Stimulated activated CD8-positive, alpha-beta memory T cell treated with anti-CD3 and anti-CD28 coated beads, Interleukin-15, amount 100 ng/mL, for 4 hours (primary cell): ENCODE results near the gene TMEM213.

Source experiments
- DNase-seq, 2 donors: peaks; one replicate each; pipeline ENCODE4 v3.0.0-alpha.2; 2020; ENCODE audit warnings: low read depth in 2 of 2

Gene TMEM213

DNA sequence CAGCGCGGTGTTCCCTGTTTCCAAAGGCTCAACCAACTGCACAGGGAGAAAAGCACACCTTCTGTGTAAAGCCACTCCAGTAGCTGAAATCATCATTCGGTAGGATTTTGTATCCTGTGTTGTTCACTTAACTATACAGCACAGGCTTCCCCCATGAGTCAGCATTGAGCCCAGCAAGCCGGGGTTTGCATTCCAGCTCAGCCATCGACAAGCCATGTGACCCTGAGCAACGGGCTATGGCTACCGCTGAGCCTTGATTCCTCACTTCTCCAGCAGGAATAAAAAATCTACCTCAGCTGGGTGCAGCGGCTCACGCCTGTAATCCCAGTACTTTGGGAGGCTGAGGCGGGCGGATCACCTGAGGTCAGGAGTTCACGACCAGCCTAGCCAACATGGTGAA lies 44.3 kb downstream of the TMEM213 start:
- DNase-seq, result no peak

DNA sequence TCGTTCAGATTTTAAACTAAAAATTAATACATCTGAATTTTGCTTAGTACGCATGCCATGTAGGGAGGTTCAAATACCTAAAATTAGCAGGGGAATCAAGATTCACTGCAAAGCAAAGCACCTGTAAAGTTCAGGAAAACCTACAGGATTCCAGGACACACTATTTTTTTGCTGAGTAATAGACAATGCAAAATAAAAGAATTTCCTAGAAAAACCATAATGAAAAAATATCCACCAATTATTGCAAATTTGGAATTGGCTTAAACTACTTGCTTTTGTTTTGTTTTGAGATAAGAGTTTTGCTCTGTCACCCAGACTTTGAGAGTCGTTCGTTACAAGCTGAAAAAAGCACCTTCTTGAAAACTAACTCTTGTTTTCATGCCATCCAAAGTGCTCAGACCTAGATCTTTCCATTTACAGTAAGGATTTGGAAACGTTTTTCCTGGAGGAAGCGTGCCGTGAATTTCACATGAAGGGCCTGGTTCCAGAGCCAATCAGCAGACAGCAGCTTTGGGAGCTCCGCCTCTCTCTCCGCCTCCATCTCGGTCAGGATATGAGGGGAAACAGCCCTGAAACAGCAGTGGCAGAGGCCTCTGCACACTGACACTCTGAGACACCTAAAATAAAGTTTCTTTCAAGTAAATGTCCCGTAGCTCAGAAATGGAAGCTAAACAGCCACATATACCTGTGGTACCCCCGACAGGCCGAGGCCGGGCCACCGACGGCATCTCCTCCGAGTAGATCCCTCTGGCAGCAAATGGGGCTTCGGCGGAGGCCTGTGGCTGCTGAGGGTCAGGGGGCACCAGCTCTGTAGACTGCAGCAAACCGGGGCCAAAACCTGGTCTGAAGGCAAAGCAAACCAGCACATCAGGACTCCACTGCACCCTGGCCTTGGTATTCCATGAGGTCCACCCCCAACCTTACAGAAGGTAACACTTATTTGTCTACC lies 46.1 kb downstream of the TMEM213 start:
- DNase-seq, result no peak

DNA sequence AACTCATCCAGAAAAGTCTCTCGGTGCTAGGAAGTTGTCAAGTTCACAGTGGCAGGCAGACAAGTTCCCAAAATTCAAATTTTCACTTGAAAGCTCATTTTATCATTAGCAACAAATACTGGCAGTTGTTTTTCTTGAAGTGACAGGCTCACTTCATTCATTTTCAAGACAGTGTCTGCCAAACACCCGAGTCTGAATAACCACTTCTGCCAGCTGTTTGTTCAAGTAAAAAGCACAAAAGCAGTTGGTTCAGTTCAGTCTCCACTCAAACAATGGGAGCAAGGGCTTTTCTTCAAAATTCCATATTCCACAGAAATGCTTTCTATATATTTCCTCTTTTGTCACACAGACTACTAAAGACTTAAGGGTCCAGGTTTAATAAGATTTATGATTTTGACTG lies 47.9 kb downstream of the TMEM213 start:
- DNase-seq, result no peak

DNA sequence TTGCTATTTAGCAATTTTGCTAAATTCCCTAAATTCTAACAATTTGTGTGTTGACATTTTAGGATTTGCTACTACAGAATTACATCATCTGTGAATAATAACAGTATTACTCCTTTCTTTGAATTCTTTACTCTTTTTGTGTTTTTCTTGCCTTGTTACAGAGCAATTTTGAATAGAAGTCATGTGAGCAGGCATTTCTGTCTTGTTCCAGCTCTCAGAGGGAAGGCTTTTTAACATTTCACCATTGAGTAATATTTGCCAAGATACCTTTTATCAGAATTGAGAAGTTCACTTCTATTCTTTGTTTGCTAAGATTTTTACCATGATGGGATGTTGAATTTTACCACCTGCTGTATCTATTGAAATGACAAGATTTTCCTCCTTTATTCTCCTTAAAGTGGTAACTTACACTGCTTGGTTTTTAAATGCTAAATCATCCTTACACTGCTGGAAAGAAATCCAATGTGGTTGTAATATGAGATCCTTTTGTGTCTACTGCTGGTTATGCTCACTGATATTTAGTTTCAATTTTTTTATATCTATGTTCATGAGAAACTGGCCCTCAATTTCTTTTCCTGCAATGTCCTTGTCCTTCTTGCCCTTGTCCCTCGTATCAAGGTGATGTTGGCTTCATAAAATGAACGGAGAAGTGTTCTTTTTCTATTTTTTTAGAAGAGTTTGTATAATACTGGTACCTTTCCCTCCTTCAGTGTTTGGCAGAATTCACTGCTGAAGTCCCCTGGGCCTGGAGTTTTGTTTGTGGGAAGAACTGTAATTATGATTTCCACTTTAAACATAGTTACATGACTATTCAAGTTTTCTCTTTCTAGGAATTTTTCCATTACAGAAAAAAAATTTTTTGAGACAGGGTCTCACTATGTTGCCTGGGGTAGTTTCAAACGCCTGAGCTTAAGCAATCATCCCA lies 50.5 kb downstream of the TMEM213 start:
- DNase-seq, result no peak

DNA sequence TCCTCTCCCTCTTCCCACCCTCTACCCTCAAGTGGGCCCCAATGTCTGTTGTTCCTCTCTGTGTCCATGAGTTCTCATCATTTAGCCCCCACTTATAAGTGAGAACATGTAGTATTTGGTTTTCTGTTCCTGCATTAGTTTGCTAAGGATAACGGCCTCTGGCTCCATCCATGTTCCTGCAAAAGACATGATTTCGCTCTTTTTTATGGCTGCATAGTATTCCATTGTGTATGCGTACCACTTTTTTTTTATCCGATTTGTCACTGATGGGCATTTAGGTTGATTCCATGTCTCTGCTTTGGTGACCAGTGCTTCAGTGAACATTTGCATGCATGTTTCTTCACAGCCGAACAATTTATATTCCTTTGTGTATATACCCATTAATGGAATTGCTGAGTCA lies 51.9 kb downstream of the TMEM213 start:
- no peak for DNase-seq

DNA sequence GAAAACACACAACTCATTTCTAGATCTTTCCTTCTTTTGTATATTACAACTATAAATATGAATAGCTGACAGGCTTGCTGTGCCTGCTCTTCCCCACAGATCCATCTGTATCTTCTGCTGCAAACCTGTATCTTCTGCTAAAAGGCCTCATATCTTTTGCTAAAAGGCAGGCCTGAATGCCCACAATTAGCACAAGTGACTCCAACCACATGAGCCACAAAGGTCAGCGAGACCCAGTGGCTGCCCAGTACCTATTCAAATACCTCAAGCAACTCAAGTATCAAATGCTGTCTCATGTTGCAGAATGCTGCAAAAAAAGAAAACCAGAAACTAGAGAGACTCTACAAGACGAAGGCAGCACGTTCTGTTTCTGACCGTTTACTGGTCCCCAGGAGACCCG lies 54.7 kb downstream of the TMEM213 start:
- no peak for DNase-seq

DNA sequence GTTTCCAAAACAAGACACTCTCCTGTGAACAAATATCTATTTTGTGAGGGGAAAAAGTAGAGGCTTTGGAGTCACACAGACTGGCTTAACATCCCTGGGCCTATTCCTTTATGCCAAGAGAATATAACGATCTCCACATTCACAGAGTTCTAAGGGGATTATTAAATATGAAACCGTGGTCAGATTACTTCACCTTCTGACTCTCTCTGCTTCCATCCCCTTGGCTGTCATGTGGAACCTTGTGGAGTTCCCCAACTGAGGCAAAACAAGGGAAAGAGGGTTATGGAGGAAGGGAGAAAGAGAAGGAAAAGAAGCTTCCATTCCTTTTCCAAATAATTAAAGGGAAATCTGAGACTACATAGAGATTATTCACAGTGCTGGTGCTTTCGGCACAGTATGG lies 55.7 kb downstream of the TMEM213 start:
- no peak for DNase-seq

DNA sequence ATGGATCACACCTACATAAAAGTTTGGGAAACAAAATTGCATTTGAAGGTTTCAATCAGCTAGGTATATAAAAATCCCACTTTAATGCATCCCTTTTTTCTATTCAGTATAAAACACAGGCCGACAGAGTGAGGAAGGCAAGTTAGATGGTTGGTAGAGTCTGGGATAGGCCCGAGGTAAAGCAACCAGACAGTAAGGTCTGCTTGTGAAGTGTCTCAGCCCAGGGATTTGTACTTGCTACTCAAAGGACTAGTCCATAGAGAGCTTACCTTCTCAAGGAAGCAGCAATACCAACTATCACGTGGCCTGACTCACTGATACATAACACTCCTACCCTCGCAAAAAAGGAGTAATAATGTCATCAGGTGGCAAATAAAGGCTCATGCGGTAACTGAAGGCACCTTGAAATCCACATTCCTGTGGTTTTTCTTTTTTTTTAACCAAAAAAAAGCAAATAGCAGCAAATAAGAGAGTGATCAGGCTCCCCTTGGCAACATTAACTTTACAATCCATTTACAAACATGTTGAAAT lies 56.4 kb downstream of the TMEM213 start:
- no peak for DNase-seq

DNA sequence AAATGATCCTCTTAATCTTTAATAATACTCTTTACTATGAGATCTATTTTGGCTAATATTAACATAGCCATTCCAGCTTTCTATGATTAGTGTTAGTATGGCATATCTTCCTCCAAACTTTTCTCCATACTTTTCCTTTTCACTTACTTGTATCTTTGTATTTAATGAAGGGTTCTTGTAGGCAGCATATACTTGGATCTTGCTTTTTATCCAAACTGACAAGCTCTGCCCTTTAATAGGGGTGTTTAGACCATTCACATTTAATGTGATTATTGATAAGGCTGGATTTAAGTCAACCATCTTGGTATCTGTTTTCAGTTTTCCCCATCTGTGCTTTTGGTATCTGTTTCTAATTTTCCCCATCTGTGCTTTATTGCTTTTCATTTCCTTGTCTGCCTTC lies 59.9 kb downstream of the TMEM213 start:
- DNase-seq, result no peak

DNA sequence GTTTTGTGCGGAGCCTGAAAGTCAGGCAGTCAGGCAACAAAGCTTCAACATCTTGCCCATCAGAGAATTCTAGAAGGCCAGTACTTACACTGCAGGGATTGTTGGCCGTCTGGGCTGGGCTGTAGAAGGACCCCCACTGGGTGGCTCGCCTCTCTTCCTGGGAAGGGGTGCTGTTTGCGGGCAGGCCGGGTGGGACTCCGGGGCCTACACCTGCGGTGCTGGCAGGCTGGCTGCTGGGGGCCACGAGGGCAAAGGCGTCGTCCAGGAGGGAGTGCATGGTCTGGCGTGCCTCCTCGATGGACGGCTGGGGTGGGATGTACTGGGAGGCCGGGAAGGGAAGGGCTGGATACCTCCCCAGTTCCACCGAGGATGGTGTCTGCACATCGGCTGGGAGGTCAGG lies 63.3 kb downstream of the TMEM213 start:
- DNase-seq, result no peak

DNA sequence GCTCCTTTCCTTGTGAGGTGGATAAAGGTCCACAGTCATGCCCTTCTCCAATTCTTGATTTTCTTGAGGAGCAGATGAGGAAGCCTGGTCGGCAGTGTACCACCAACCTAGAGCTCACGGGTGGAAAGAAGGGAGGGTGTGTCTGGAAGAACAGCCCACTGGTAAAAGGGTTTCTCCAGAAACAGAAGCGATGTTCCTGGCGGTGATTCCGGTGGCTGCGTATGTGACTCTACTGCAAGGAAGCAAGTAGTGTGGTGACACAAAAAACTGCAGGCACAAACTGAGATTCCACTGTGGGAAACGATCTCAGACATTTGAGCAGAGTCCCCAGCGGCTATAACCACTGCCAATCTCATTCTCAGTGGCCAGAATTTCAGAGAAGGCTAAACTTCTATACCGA lies 66.1 kb downstream of the TMEM213 start:
- DNase-seq, result no peak

DNA sequence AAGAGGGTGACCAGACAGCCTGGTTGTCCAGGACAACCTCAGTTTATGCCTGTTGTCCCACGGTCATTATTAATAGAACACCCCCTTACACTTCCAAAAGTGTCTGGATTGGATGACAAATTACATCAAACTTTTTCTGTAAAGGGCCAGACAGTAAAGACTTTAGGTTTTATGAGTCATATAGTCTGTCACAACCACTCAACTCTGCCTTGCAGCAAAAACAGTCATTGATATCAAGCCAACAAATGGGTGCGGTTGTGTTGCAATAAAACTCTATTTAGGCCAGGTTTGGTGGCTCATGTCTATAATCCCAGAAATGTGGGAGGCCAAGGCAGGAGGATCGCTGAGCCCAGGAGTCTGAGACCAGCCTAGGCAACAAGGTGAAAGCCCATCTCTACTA lies 66.9 kb downstream of the TMEM213 start:
- no peak for DNase-seq

DNA sequence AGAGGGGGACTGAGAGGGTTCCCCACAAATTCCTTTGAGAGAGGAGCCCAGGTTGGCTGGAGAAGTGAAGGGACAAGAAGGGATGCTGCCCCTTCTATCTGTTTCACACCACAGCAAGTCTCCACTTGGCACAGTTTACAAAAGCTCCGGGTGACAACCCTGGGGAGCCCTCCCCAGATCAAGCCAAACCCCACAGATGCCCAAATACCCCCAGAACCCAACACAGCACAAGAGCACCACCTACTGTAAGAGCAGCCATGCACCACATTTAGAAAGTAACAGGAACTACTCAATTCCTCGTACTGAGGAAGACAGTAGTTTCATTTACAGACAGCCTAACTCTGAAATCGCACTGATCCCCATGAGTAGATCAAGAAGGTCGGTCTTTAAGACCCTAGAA lies 68.0 kb downstream of the TMEM213 start:
- peak in 1 of 2 donors; percentile 9 for DNase-seq

DNA sequence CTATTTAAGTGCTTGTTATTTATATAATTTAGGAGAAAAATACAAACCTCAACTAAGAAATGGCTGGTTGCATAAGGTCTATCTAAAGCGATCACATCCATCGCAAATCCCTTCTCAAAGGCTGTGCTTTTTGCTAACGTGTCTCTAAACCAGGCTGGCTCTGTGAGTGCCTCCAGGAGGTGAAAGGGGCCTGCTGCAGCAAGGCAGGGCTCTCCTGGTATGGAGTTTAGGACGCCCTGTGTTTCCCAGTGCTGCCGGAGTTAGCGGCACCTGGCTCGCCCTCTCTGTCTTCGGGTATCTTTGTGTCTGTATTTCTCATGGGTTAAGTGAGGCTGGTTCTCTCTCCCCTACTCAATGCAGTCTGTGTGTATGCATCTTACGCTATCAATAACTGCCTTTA lies 68.6 kb downstream of the TMEM213 start:
- no peak for DNase-seq

DNA sequence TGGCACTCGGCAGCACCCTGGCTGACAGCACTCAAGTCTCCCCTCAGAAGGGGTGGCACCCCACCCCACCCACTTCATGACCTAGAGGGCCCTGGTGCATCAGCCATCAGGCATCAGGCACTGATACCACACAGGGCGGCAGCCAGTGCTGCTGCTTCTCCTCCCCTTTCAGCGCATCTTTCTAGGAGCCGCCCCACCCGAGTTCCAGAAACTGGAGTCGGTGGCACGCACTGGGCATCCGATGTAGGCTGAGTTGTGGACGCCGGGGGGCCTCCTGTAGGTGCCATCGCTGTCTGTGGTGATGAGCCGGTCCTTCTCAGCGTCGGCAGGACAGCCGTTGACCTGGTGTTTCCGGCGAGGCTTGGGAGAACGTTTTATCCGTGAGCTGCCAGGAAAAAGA lies 70.0 kb downstream of the TMEM213 start:
- no peak for DNase-seq

DNA sequence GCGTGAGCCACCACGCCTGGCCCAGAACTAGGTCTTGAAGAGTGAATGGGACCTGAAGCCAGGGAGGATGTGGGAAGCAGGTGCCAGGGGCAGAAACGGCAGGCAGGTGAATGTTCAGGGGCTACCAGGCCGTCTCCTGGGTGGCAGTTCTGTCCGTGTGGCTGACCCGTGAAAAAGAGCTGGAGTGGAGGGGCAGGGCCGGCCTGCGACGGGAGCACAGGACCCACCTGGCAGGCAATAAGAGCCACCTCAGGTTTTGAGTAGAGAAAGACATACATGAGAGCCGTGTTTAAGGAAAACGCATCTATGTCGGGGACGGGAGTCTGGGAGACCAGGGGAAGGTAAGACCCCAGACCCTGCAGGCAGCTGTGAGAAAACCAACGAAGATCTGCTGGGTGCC lies 70.9 kb downstream of the TMEM213 start:
- no peak for DNase-seq

DNA sequence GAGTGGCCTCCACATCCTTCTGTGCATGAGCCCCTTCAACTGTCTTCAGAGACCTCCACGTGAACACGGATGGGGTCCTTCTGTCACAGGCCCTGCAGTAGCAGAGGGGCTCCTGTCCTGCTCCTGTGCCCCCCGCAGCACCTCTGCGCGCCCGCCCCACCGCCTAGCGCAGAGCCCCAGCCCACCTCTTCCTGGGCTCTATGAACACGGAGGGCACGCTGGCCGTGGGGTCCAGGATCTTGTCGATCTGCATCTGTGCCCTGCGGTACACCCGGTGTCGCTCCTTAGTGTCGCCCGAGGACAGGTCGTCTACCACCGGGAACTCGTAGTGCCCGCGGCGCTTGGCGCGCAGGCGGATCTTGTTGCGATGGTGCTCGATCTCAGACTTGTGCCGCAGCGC lies 71.6 kb downstream of the TMEM213 start:
- DNase-seq, result no peak

DNA sequence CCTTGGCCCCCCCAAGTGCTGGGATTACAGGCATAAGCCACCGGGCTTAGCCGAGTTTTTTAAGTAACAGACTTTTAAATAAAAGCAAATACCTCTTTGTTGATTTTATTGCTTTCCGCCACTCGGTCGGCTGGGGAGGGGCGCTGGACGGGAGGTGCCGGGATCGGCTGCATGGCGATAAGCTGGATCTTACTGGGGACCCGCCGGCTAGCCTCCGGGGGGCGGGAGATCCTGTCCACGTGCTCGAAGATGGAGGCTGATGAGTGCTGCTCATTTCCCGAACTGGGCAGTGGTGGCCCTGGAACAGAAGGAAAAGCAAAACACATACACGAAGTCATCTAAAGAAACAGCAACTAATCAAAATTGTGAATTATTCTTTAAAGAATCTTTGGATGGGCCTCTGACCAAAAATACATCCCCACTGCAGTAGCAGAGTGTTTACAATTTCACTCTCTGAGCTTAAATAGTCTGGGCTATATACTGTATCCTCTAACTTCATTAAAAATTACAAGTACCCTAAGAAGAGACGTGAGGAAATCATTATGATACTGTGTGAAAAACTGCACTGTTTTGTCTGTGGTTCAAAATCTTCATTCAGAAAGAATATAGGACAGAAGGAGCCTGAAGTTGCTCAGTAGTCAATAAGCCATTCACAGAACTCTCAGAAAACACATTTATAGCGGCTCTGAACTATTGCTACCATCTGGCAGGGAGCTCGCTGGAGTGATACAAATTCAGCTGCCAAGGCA lies 73.4 kb downstream of the TMEM213 start:
- DNase-seq, result no peak

DNA sequence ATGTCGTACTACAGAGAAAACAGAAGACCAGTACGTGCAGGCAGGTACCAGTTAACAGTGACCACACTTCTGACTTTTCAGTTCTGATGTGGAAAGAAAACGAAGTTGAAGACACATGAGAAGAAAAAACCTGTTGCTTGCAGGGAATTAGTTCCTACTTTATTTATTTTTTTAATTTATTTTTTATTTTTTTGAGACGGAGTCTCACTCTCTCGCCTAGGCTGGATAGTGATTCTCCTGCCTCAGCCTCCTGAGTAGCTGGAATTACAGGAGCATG lies 74.0 kb downstream of the TMEM213 start:
- no peak for DNase-seq

DNA sequence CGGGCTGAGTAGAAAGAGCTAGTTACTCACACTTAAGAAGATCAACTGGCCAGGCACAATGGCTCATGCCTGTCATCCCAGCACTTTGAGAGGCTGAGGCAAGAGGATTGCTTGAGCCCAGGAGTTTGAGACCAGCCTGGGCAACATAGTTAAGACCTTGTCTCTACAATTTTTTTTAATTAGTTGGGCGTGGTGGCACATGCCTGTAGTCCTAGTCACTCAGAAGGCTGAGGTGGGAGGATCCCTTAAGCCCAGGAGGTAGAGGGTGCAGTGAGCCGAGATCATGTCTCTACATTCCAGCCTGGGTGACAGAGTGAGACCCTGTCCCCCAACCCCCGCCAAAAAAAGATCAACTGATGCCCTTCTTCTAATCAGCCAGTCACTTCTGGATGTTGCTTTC lies 74.8 kb downstream of the TMEM213 start:
- no peak for DNase-seq

DNA sequence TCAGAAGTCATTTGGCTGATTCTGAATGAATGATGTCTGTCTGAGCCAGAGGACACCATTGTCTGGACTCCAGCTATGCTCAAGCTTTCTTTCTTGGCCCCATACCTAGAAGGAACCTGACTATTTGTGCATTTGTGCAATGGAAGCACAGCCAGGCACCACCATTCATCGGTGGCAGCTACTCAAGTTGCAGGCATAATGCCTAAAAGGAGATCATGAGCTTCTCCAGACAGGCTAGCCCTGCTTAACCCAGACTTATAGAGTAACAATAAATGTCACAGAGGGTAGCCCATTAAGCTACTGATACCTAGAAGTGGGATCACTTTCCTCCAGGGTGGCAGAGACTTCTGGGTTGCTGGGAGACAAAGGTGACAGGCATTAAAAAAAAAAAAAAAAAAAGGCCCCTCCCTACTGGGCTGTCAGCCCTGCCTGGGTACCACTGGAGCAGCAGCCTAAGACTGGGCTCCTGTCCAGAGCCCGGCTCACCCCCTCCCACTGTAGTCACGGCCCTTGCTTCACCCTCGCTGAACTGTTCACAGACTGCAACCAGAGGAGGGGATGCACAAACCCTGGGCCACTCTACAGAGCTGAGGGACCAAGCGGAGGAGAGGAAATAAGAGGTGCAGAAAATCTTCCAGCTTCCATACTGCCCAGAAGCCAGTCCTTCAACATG lies 75.6 kb downstream of the TMEM213 start:
- no peak for DNase-seq
